ENCODE measurements around the gene DCST1.

Gene DCST1

GRCh38 chr1:155057788-155058211 is 24.2 kb downstream of the DCST1 start:
- DNase-seq: no peak

- no peak for DNase-seq
Measured at GRCh38 chr1:155060736-155061135, 27.1 kb downstream of the DCST1 start.

- DNase-seq: peak; percentile 95
Measured at GRCh38 chr1:155061381-155062150, 27.9 kb downstream of the DCST1 start.

- no peak for DNase-seq
Measured at GRCh38 chr1:155062151-155062686, 28.6 kb downstream of the DCST1 start.

GRCh38 chr1:155062702-155063411 is 29.2 kb downstream of the DCST1 start:
- DNase-seq: peak; percentile 80

- peak; percentile 85 for DNase-seq
Measured at GRCh38 chr1:155063550-155064110, 30.0 kb downstream of the DCST1 start, which contains the start of gene EFNA4. EFNA4 (plus strand) TSS chr1:155063740; CDS start chr1:155063824, 84 bp downstream.

GRCh38 chr1:155064111-155064831 is 30.6 kb downstream of the DCST1 start:
- DNase-seq: peak; percentile 22

GRCh38 chr1:155064832-155065429 is 31.3 kb downstream of the DCST1 start:
- DNase-seq: no peak

- no peak for DNase-seq
Measured at GRCh38 chr1:155066777-155067176, 33.2 kb downstream of the DCST1 start.

GRCh38 chr1:155068599-155068998 is 35.0 kb downstream of the DCST1 start:
- no peak for DNase-seq

GRCh38 chr1:155069551-155070157 is 36.0 kb downstream of the DCST1 start:
- no peak for DNase-seq

- no peak for DNase-seq
Measured at GRCh38 chr1:155070158-155070621, 36.6 kb downstream of the DCST1 start.

- peak; percentile 78 for DNase-seq
Measured at GRCh38 chr1:155070721-155071569, 37.3 kb downstream of the DCST1 start.

- no peak for DNase-seq
Measured at GRCh38 chr1:155071701-155072100, 38.1 kb downstream of the DCST1 start.

- DNase-seq: no peak
Measured at GRCh38 chr1:155072531-155073289, 39.1 kb downstream of the DCST1 start.

GRCh38 chr1:155073377-155074242 is 40.0 kb downstream of the DCST1 start:
- no peak for DNase-seq

- no peak for DNase-seq
Measured at GRCh38 chr1:155075535-155075934, 41.9 kb downstream of the DCST1 start.

- DNase-seq: no peak
Measured at GRCh38 chr1:155076371-155076770, 42.7 kb downstream of the DCST1 start.

- no peak for DNase-seq
Measured at GRCh38 chr1:155077346-155077745, 43.7 kb downstream of the DCST1 start.

Measured in stimulated activated CD4-positive, alpha-beta T cell treated with anti-CD3 and anti-CD28 coated beads, Interleukin-4, amount 100 ng/mL, for 1 hour (primary cell).